WTC11 (cell line): ENCODE results near the gene SPRY2. TPM values are rescaled to one million over a fixed set of nuclear protein-coding genes. Genes with fewer than 3 reads are reported as not detected.

Source experiments
- ATAC-seq: fragments of 200-7000 bp; cut with Tn5 transposase; 2 replicates; pipeline ENCODE4 v1.10.0; 2021; ENCODE audit warnings: mild to moderate bottlenecking, moderate library complexity
- CTCF ChIA-PET: fragments of 300-600 bp; sonication (Branson Sonifier 250); formaldehyde crosslinking; loops from one replicate; lab custom pipeline; 2021; ENCODE audit warnings: antibody characterized with exemption; lab: Charles Lee
- POLR2A ChIA-PET: fragments of 350-600 bp; sonication (Branson Sonifier 250); formaldehyde crosslinking; loops from one replicate; lab custom pipeline; 2021; ENCODE audit warnings: antibody characterized with exemption; lab: Charles Lee
- DNase-seq: peaks from one replicate; pipeline ENCODE4 v3.0.0; 2021; ENCODE audit warnings: low spot score
- H3K27ac Mint-ChIP-seq: 2 replicates; pipeline ENCODE4 v1.8.0; 2021; ENCODE audit warnings: mixed read lengths
- H3K27me3 Mint-ChIP-seq: 2 replicates; pipeline ENCODE4 v1.8.0; 2021; ENCODE audit warnings: low read depth, mild to moderate bottlenecking, moderate library complexity, mixed read lengths
- H3K36me3 Mint-ChIP-seq: 2 replicates; pipeline ENCODE4 v1.8.0; 2021; ENCODE audit warnings: mixed read lengths
- H3K4me1 Mint-ChIP-seq: 2 replicates; pipeline ENCODE4 v1.8.0; 2022; ENCODE audit warnings: mixed read lengths
- H3K4me3 Mint-ChIP-seq: 2 replicates; pipeline ENCODE4 v1.8.0; 2021; ENCODE audit warnings: mild to moderate bottlenecking, moderate library complexity, mixed read lengths
- H3K9me3 Mint-ChIP-seq: 2 replicates; pipeline ENCODE4 v1.8.0; 2021; ENCODE audit warnings: mixed read lengths
- AFF4 ChIP-seq: sonication (generic); formaldehyde crosslinking; IDR thresholded peaks from 2 replicates; pipeline ENCODE4 v1.8.1; 2023; ENCODE audit warnings: mild to moderate bottlenecking, missing genetic modification reagents, borderline replicate concordance
- ARID4B ChIP-seq: sonication (generic); formaldehyde crosslinking; IDR thresholded peaks from 2 replicates; pipeline ENCODE4 v1.8.0; 2023; ENCODE audit warnings: missing genetic modification reagents, mild to moderate bottlenecking, borderline replicate concordance
- ATF2 ChIP-seq: sonication (generic); formaldehyde crosslinking; IDR thresholded peaks from 2 replicates; pipeline ENCODE4 v1.8.1; 2022; ENCODE audit warnings: low read depth, missing genetic modification reagents, borderline replicate concordance
- CREB1 ChIP-seq: sonication (generic); formaldehyde crosslinking; IDR thresholded peaks from 2 replicates; pipeline ENCODE4 v1.8.0; 2023; ENCODE audit warnings: mild to moderate bottlenecking, missing genetic modification reagents
- EMX1 ChIP-seq: fragments of 250-450 bp; sonication (Bioruptor Pico); IDR thresholded peaks from 2 replicates; pipeline ENCODE4 v1.8.0; 2021; ENCODE audit warnings: mild to moderate bottlenecking
- FOXK1 ChIP-seq: sonication (generic); formaldehyde crosslinking; IDR thresholded peaks from 2 replicates; pipeline ENCODE4 v1.8.0; 2022; ENCODE audit warnings: mild to moderate bottlenecking, moderate library complexity, missing genetic modification reagents
- FOXP1 ChIP-seq: sonication (generic); formaldehyde crosslinking; IDR thresholded peaks from 2 replicates; pipeline ENCODE4 v1.8.0; 2022; ENCODE audit warnings: missing genetic modification reagents, mild to moderate bottlenecking, moderate library complexity, borderline replicate concordance
- FOXP4 ChIP-seq: sonication (generic); formaldehyde crosslinking; IDR thresholded peaks from 2 replicates; pipeline ENCODE4 v1.8.0; 2022; ENCODE audit warnings: mild to moderate bottlenecking, missing genetic modification reagents
- GABPB1 ChIP-seq: sonication (generic); formaldehyde crosslinking; IDR thresholded peaks from 2 replicates; pipeline ENCODE4 v1.8.1; 2023; ENCODE audit warnings: mild to moderate bottlenecking, missing genetic modification reagents
- MYBL2 ChIP-seq: sonication (generic); formaldehyde crosslinking; IDR thresholded peaks from 2 replicates; pipeline ENCODE4 v1.8.1; 2023; ENCODE audit warnings: mild to moderate bottlenecking, moderate library complexity, missing genetic modification reagents
- NR1H2 ChIP-seq: sonication (generic); formaldehyde crosslinking; IDR thresholded peaks from 2 replicates; pipeline ENCODE4 v1.9.0; 2021; ENCODE audit warnings: mild to moderate bottlenecking, moderate library complexity, missing genetic modification reagents
- OVOL2 ChIP-seq: fragments of 250-450 bp; sonication (Bioruptor Pico); IDR thresholded peaks from 2 replicates; pipeline ENCODE4 v1.9.0; 2021; ENCODE audit warnings: mild to moderate bottlenecking, borderline replicate concordance
- STAT6 ChIP-seq: sonication (generic); formaldehyde crosslinking; conservative IDR thresholded peaks from 2 replicates; pipeline ENCODE4 v1.8.1; 2023; ENCODE audit warnings: mild to moderate bottlenecking, low read depth, missing genetic modification reagents, moderate library complexity
- TP53 ChIP-seq: sonication (generic); formaldehyde crosslinking; IDR thresholded peaks from 2 replicates; pipeline ENCODE4 v1.8.1; 2023; ENCODE audit warnings: mild to moderate bottlenecking, missing genetic modification reagents
- USF2 ChIP-seq: sonication (generic); formaldehyde crosslinking; IDR thresholded peaks from 2 replicates; pipeline ENCODE4 v1.8.1; 2023; ENCODE audit warnings: mild to moderate bottlenecking, missing genetic modification reagents, moderate library complexity
- ZNF425 ChIP-seq: fragments of 250-450 bp; sonication (Bioruptor Pico); conservative IDR thresholded peaks from 2 replicates; pipeline ENCODE4 v1.9.0; 2021; ENCODE audit warnings: mild to moderate bottlenecking
- total RNA-seq: library from RNA; stranded (reverse); gene quantifications from 3 replicates; pipeline ENCODE4 v1.2.3, GENCODE V29; 2021

The SPRY2 gene
- total RNA-seq, 1 experiment from 2014 or later: 63.2 TPM

- CTCF ChIA-PET: no interaction called here
- H3K9me3 Mint-ChIP-seq: no peaks in the 10 kb centered on the region
- POLR2A ChIA-PET: no interaction called here
- H3K4me3 Mint-ChIP-seq: no peak overlapping the region
- no peak for TF ChIP-seq ATF2
- TF ChIP-seq AFF4 (CRISPR knock-in tag): no peak
- no peak for TF ChIP-seq OVOL2 (CRISPR knock-in tag)
- TF ChIP-seq MYBL2 (CRISPR knock-in tag): no peak
- TF ChIP-seq ZNF425 (CRISPR knock-in tag): no peak
- no peak for TF ChIP-seq STAT6
- no peak for TF ChIP-seq FOXK1
- no peak for TF ChIP-seq CREB1
- TF ChIP-seq TP53 (CRISPR knock-in tag): no peak
- no peak for TF ChIP-seq NR1H2 (CRISPR knock-in tag)
- TF ChIP-seq FOXP1 (CRISPR knock-in tag): no peak
- TF ChIP-seq ARID4B: no peak
- no peak for TF ChIP-seq EMX1 (CRISPR knock-in tag)
- TF ChIP-seq USF2: no peak
- TF ChIP-seq FOXP4 (CRISPR knock-in tag): no peak
- no peak for TF ChIP-seq GABPB1 (CRISPR knock-in tag)
- H3K4me1 Mint-ChIP-seq: peaks cover 32% of the 10 kb centered on the region
- no peaks in the 10 kb centered on the region for H3K27me3 Mint-ChIP-seq
- DNase-seq (no peak), ATAC-seq (no peak)
- no peaks in the 10 kb centered on the region for H3K36me3 Mint-ChIP-seq
- no peak overlapping the region for H3K27ac Mint-ChIP-seq
Observed at GRCh38 chr13:80309926-80310325, 31.0 kb downstream of the SPRY2 start.
